Tongue (tissue), 2 donors: ENCODE measurements around the gene CHI3L1. TPM values are rescaled to one million over a fixed set of nuclear protein-coding genes. Genes with fewer than 3 reads are reported as not detected.
A peak's percentile ranks its signal among the peaks of the same experiment; 100 is the strongest.
"Not testable (repeated sequence)": the region's sequence is repeated elsewhere in the genome, so short reads cannot be mapped to it uniquely, and the experiment has no call there.

Experiments used
- DNase-seq: peaks from one replicate; pipeline ENCODE4 v3.0.0-alpha.2; 2015
- total RNA-seq: library from RNA; depleted of rRNA; stranded (reverse); fragments of >200 nt; gene quantifications from one replicate; pipeline ENCODE4 v1.2.3, GENCODE V29; 2014

The CHI3L1 gene
- total RNA-seq: 1.3 TPM

DNA sequence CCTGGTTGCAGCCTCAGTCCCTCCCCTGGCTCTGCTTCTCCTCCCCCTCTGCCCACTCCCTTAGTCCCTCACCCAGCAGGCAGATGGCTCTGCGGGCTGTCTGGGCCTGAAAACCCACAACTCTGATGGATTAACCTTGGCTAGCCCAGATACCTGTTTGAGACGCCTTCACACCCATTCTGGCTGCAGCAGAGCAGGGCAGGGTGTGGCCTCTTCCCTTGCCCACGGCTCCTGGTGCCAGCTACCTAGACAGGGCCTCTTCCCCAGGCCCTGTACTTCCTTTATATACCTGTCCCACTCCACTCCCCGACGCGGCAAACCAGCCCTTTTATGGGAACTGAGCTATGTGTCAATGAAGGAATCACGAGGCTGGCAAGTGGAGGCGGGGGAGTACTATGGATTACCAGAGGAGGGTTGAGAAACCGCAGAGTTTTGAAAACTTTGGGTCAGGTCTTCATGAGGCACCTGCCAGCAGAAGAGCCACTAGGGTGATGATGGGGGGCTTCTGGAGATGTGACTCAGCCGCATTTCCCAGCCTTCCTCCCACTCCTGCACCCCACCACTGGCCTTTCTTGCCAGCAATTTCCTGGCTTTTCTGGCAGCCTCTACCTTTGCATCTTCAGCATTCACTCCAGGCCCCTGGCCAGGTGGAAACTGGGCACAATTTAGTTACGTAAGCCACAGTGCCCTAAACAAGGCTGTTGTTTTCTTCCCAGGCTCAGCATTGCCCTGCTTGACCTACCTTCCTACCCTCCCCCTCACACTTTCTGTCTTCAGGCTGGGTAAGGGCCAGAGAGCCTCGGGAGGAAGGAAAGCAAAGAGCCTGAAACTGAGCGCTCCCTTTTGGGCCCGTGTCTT, at the start of gene CHI3L1:
Gene CHI3L1, minus strand, starts transcription at position 259 of the 858 bp plus-strand sequence. Its CDS starts 81 bp downstream, at position 178.
- no peak for DNase-seq

DNA sequence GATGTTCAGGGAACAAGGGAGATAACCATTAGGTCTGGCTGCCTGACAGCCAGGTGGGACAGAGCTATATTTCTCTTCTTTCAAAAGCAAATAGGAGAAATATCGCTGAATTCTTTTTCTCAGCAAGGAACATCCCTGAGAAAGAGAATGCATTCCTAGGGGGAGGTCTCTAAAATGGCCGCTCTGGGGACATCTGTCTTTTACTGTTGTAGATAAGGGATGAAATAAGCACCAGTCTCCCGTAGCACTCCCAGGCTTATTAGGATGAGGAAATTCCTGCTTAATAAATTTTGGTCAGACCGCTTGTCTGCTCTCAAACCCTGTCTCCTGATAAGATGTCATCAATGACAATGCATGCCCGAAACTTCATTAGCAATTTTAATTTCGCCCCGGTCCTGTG, 48.4 kb upstream of the CHI3L1 start:
- not testable (repeated sequence) for DNase-seq

DNA sequence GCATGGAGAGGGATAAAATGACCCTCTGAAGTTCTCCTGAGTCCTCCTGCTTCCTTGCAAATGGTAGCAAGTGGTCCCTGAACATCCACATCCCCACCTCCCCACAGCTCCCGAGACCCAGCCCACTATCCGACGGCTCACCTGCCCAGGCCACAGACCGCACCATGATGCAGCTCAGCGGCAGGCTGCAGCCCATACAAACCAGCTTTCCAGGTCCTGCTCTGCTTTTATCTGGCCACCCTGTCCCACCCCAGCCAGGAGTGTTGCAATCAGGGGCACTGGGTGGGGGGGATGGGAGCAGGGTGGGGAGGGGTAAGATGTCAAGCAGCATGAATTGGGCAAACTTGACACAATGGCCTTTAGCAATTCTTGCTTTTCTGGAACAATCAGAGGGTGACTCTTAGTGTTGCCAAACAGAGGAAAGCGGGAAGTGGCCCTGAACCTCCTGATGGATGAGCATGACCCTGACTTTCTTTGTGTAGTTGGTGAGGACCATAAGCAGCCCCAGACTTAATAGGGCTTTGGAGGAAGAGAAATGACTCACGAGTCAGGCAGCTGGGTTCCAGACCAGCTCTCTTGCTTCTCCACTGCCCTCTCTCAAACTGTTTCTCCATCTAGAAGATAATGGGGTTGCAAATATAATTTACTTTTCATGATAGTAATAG, 43.1 kb upstream of the CHI3L1 start, which contains the start of gene CHIT1:
Gene CHIT1, minus strand, starts transcription at position 203 of the 665 bp plus-strand sequence. Its CDS starts 37 bp downstream, at position 166.
- no peak for DNase-seq

GRCh38 chr1:203228670-203229069, 42.2 kb upstream of the CHI3L1 start:
- DNase-seq: no peak

DNA sequence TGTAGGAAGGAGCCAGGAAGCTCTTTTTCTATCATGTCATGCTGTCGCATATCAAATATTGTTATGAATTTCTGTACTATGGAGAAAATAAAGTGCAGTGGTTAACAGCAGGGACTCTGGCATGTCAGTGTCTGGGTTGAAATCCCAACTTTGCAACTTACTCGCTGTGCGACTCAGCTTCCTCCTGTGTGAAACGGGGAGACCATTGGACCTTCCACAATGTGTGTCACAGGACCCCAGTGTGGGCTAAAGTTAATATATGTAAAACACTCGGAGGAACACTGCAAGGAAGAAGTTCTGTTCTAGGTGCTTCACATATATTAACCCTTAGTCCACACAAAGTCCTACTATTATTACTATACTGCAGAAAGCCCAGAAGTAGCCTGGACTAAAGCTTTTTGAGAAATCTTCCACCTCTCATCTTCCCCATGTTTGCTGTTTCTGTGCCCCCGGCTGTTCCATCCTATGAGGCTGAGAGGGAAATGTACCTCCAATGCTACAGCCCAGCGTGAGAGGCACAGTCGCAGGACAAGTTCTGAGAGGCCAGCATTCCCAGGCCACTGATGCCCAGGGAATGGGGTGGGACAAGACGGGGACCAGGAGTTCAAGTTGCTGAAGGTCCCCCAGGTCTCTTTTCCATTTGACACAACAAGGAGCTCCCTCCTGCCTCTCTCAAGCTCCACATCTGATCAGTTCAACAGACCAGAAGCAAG, 41.0 kb upstream of the CHI3L1 start:
- DNase-seq: no peak

DNA sequence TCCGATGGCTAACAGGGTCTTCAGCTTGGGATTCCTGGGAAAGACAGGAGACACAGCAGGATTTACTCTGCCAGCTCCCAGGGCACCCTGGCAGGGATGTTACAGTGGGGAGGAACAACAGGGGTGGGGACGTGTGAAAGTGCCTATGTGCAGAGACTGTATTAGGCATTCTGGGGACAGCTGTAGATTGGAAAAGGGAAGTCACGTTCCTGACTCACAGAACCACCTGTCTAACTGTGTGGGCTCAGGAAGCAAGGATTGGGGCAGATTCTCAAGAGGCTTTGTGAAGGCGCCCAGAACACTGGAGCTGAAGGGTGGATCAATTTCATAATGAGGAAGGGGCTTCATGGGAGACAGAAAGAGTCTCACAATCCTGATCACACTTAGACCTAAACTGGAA, 38.6 kb upstream of the CHI3L1 start:
- no peak for DNase-seq

- no peak for DNase-seq
Observed at GRCh38 chr1:203223012-203223775, 36.7 kb upstream of the CHI3L1 start.

DNA sequence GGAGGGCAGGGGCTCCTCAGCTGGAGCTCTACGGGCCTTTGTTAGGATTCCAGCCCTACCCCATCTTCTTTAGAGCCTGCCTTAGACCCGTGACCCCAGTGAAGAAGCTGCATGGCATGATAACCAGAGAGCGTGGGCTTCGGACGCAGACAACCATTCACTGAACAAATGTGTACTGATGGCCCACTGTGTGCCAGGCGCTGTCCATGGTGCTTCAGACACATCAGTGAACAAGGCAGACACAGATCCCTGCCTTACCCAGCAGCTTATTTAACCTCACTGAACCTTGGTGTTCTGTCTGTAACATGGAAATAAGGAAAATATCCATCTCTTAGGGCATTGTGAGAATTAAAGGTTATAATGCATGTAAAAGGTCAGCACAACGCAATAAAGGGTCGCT, 33.4 kb upstream of the CHI3L1 start:
- no peak for DNase-seq

- DNase-seq: no peak
Observed at GRCh38 chr1:203219171-203219570, 32.7 kb upstream of the CHI3L1 start.

GRCh38 chr1:203217668-203218067, 31.2 kb upstream of the CHI3L1 start:
- DNase-seq: no peak

DNA sequence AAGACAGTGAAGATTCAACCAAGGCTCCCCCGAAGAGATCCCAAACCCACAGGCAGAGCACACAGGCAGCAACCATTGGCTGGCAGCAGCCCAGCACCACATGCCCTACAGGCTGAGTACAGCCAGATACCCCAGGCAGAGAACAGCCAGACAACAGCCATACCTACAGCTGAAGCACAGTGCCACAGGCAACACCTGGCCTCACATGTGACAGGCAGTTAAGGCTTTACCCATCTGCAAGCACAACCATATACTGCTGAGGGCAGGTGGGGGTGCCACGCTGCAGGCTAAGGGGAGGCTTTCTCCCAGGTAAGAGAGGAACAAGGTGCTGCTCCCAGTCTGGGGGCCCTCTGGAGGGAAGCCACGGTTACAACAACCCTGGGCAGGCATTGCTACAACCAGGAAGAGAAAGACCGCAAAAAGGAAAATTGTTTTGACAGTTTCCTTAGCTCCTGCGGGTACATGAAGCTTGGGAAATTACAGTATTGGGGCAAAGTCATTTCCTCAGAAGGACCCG, 30.7 kb upstream of the CHI3L1 start:
- DNase-seq: no peak

DNA sequence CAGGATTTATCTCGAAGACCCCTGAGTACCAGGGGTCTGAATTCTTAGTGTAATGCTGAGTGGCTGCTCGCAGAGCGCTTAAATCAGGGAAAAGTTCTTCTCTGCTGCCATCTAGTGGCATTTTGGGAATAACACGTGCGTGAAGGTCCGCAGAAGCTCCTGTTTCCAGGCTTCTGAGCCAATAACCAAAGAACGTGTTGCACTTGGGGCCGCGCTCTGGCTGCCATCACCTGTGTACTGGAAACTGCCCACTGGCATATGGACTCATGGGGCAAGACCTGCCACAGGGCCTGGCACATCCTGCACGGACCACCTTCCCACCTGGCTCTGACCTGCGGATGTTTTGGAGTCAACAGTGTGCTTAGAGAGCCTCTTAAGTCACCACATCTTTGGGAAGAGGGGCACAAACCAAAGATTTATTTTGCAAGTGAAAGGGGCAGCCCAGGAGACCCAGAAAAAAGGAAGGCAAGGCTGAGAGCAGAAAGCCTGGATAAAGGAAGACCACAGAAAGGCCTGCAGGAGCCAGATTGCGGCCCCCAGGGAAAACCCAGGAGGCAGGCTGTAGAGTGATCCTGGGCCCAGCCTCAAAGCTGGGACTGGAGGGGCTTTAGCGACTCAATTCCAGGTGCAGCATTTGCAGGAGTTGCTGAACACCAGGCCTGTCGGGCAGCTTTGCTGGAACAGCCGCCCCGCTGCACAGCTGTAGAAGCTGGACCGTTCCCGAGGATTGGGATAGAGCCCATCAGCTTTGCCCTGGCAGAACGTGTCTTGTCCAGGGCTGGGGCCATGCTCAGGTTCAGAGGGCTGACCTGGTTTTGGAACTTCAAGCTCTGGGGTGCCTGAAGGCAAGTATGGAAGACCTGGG, 30.0 kb upstream of the CHI3L1 start:
- peak; percentile 94 for DNase-seq

DNA sequence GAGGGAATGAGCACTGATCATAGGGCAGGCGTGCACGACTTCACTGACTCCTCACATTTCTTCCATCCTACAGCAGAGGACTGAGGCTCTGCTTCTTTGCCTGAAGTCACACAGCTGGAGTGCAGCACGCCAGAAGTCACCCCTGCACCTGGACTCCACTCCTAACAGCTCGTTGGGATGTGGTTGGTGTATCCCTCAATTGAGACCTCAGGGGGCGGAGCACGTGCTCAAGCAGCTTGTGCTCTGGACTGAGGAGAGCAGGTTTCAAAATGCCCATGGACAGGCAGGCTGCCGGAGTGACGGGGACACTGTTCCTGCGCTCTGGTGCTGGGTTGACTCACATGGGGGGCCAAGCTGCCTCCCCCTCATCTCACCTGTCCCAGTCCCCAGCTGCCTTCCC, 29.1 kb upstream of the CHI3L1 start:
- DNase-seq: no peak

- DNase-seq: no peak
Observed at GRCh38 chr1:203214871-203215270, 28.4 kb upstream of the CHI3L1 start.

DNA sequence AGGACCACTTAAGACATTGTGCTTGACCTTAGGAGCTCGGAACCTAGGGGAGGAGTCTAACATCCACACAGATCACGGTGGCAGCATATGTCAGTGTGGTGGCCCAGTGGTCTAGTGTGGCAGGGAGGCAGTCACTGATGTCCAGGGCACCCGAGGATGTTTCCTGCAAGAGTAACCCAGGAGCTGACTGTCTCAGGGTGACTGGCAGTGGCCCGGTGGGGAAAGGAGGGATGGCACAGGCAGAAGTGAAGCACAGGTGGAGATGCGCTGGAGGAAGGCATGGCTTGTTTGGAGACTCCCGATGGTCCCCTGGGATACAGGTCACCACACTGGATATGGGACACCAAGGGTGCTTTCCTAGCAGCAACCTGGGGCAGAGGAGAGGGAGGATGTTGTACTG, 26.6 kb upstream of the CHI3L1 start:
- no peak for DNase-seq

DNA sequence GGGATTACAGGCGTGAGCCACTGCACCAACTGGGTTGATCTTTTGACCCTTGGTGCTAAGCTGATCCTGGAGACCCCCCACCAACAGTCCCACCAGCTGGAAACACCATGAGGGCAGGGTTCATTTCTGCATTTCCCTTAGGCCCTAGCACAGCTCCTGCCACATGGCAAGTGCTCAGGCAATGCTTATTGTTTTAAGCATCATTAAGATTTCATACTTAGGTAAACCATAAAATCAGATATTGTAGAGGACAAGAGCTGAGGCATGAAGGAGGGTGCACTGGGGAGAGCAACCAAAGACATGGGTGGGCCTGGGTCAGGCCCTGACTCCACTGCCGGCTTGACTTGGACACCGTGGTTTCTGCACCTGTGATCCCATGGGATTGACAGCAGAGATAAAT, 25.3 kb upstream of the CHI3L1 start:
- DNase-seq: no peak

DNA sequence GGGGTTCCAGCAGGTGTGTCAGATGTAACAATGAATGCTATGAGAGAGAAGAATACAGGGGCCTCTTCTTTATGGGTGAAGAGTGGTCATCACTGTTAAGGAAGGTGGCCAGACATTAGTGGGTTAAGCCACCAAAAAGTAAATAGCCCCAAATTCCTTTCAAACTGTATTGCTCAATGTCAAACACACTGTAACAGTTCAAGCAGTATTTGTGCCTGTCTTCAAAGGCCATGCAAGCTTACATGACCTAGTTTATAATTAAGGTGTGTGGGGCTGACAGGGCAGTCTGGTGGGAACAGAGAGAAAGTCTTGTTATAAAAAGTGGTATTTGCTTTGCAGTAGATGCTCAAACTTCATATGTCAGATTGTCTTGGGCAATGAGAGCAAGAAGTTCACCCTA, 24.5 kb upstream of the CHI3L1 start:
- no peak for DNase-seq

DNA sequence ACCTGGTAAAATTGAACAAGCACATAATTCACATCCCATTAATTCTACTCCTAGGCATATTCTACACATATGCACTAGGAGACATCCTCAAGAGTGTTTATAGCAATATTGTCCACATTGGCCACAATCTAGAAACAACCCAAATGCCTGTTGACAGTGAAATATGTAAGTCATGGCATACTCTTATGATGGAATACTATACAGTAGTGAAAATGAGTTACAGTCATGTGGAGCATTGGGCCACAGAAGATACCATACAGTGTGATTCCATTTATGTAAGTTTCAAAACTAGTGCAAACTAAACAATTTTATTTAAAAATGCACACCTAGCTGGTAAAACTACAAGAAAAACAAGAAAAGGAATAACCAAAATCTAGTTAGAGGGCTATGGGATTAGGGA, 23.8 kb upstream of the CHI3L1 start:
- no peak for DNase-seq

DNA sequence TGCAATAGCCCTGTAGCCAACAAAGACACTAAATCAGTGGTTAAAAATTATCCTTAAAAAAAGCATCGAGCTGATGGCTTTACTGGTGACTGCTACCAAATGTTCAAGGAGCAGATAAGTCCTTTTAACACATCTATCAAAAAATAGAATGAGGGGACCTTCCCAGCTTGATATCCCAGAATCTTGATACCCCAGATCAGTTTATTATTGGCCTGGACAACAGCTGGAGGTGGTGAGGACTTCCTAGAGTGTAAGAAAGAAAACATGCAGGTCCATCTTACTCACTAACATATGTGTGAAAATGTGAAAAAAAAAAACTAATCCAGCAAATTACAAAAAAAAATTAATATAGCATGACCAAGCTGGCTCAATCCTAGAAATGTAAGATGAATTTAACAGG, 21.7 kb upstream of the CHI3L1 start:
- DNase-seq: no peak

DNA sequence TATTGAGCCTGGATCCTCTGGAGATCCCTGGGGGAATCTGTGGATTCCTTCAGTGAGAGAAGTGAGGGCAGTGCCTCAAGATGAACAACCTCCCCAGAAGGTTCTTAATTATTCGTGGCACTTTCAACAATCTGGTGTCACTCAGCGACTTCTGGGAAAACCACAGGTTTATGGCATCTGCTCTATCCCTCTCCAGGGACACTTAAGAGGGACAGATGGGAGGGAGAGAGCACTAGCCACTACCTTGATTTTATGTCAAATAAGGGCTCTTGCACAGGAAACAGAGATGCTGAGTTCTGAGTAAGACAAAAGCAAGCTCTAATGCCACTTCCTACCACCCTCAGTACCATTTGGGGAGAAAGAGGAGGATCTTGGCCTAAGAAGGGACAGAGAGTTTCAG, 21.2 kb upstream of the CHI3L1 start:
- DNase-seq: no peak

DNA sequence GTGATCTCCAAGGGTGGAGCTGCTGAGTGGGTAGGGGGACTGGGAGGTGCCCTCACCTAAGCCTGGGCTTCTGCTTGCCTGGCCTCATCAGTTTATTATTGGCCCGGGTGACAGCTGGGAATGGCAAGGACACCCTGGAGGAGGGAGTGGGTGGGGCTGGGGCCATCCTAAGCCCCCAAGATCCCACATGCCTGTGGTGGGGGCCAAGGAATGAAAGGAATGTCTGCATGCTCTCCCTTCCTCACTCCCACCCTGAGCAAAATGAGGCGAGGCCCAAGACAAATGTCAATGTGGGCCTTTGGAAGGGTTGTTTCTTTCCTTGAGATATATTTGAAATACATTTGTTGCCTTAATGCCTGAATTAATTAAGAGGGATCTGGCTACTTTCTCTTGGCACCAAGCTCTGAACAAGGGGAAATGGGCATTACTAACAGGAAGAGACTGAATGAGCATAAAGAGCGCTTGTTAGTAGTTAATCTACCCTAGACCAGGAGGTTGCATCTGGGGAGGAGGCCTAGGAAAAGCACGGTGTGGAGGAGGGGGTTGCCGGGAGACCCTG, 19.7 kb upstream of the CHI3L1 start:
- DNase-seq: peak; percentile 86
